Forelimb muscle (tissue), 1 donor: Measurements from ENCODE around the gene CLASP2. TPM values are rescaled to one million over a fixed set of nuclear protein-coding genes. Genes with fewer than 3 reads are reported as not detected.
"Not testable (repeated sequence)": the region's sequence is repeated elsewhere in the genome, so short reads cannot be mapped to it uniquely, and the experiment has no call there.

Experiments used
- DNase-seq: peaks from one replicate; pipeline ENCODE4 v3.0.0-alpha.2; 2013; ENCODE audit warnings: low read depth
- polyA plus RNA-seq: library from polyadenylated mRNA; unstranded; fragments of 120-200 nt; gene quantifications from one replicate; pipeline ENCODE4 v1.2.1, GENCODE V29; 2013; ENCODE audit not compliant: insufficient read length

CLASP2 gene
- polyA plus RNA-seq, 1 donor = 50.2 TPM

DNA sequence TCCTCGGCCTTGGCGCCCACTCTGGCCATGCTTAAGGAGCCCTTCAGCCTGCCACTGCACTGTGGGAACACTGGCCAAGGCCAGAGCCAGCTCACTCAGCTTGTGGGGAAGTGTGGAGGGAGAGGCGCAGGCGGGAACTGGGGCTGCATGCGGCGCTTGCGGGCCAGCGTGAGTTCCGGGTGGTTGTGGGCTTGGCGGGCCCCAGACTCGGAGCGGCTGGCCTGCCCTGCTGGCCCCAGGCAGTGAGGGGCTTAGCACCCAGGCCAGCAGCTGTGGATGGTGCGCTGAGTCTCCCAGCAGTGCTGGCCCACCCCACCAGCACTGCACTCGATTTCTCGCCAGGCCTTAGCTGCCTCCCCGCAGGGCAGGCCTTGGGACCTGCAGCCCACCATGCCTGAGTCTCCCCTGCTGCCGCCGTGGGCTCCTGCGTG lies 264.7 kb downstream of the CLASP2 start:
- no peak for DNase-seq

DNA sequence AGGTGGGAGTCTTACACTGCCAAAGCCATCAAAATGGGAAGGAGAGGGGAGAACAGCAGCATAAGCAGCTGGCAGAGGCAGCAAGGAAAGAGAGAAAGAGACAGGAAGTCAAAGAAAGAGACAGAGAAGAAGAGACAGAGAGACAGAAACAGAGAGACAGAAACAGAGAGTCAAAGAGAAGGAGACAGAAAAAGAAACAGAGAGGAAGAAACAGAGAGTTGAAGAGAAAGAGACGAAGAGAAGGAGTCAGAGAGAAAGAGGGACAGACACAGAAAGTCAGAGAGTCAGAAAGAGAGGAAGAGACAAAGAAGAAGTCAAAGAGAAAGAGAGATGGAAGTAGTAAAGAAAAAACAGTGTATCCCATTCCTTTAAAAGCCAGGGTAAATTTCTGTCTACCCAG lies 266.1 kb downstream of the CLASP2 start:
- DNase-seq = not testable (repeated sequence)

DNA sequence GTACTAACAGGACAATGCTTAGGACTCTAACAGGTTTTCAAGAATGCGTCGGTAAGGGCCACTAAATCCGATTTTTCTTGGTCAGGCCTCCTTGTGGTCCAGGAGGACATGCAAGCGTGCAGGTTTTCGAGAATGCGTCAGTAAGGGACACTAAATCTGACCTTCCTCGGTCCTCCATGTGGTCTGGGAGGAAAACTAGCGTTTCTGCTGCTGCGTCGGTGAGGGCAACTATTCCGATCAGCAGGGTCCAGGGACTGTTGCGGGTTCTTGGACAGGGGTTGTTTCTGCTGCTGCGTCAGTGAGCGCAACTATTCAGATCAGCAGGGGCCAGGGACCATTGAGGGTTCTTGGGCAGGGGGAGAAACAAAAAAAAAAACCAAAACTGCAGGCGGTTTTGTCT lies 270.1 kb downstream of the CLASP2 start:
- DNase-seq = no peak

DNA sequence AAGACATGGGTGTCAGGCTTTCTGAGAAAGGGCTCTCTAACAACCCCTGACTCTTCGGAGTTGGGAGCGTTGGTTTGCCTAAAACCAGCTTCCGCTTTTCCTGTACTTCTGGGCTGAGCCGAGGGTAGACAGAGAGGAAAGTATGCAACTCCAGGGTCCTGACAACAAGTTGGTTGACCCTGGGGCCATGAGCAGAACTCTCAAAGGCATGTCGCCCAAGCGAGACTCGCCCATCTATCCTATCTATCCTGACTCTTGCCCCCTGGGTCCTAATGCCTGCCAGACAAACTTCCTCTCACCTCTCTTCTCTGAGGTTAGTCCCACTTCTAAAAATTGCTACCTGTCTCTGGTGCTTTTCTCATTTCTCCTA lies 270.8 kb downstream of the CLASP2 start:
- DNase-seq = not testable (repeated sequence)

Other genes starting within 250 kb of the CLASP2 start
- 109 TPM for gene PDCD6IP, start 80.4 kb upstream of the CLASP2 start, polyA plus RNA-seq